Muscle layer of duodenum (tissue), 2 donors: ENCODE measurements around the gene PPP1R15A.
"Not testable (repeated sequence)": the region's sequence is repeated elsewhere in the genome, so short reads cannot be mapped to it uniquely, and the experiment has no call there.

Source experiments
- H3K27ac ChIP-seq: one replicate; pipeline ENCODE4 v1.7.0; 2013; ENCODE audit warnings: mild to moderate bottlenecking, low read length
- H3K27me3 ChIP-seq: one replicate; pipeline ENCODE4 v1.7.0; 2013; ENCODE audit warnings: low read depth, mild to moderate bottlenecking, control low read depth, low read length
- H3K36me3 ChIP-seq, 2 donors: one replicate each; pipeline ENCODE4 v1.7.0; 2013; ENCODE audit warnings: low read length in 2 of 2, control low read depth in 1 of 2, mild to moderate bottlenecking in 1 of 2; ENCODE audit not compliant: insufficient read depth in 2 of 2, control insufficient read depth in 1 of 2
- H3K4me1 ChIP-seq, 2 donors: one replicate each; pipeline ENCODE4 v1.7.0; 2013; ENCODE audit warnings: low read length in 2 of 2, mild to moderate bottlenecking in 2 of 2, control low read depth in 1 of 2, moderate library complexity in 1 of 2; ENCODE audit not compliant: insufficient read depth in 2 of 2, control insufficient read depth in 1 of 2
- H3K4me3 ChIP-seq, 2 donors: one replicate each; pipeline ENCODE4 v1.7.0; 2013; ENCODE audit warnings: low read length in 2 of 2, low read depth in 1 of 2, mild to moderate bottlenecking in 1 of 2
- H3K9me3 ChIP-seq, 2 donors: one replicate each; pipeline ENCODE4 v1.7.0; 2013; ENCODE audit warnings: low read length in 2 of 2, control low read depth in 1 of 2, mild to moderate bottlenecking in 1 of 2; ENCODE audit not compliant: control insufficient read depth in 1 of 2
- donor health status: healthy.

The PPP1R15A gene

DNA sequence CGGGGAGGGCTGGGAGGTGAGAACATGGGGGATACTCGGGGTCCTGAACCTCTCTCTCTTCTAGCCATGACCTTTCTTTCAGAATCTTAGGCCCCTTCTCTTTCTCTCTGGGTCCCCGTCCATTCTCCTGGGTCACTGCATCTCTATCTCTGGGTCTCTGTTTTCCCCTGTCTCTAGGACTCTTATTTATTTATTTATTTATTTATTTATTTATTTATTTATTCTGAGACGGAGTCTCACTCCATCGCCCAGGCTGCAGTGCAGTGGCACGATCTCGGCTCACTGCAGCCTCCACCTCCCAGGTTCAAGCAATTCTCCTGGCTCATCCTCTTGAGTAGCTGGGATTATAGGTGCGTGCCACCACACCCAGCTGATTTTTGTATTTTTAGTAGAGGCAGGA lies 47.0 kb downstream of the PPP1R15A start:
- H3K4me1 ChIP-seq, H3K27ac ChIP-seq, H3K4me3 ChIP-seq, H3K27me3 ChIP-seq, H3K9me3 ChIP-seq: not testable (repeated sequence)
- H3K36me3 ChIP-seq = peaks cover 16 to 62% of the 10 kb centered on the region in 2 donors

DNA sequence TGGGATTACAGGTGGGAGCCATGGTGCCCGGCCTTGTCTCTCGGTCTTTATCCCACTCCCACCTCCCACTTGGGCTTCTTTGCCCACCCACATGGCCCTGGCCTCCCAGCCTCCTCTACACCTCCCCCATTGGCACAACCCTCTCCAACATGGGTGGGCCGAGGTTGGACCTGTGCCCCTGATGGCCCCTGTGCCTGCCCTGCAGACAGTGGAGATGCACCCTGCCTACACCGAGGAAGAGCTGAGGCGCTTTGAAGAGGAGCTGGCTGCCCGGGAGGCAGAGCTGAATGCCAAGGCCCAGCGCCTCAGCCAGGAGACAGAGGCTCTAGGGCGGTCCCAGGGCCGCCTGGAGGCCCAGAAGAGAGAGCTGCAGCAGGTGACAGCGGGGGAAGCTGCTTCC lies 48.7 kb downstream of the PPP1R15A start:
- Histone ChIP-seq H3K27me3 (no peaks in the 10 kb centered on the region), H3K9me3 (no peaks in the 10 kb centered on the region), H3K36me3 (peaks cover 9 to 50% of the 10 kb centered on the region in 2 donors)

GRCh38 chr19:48921721-48922500 lies 49.7 kb downstream of the PPP1R15A start:
- H3K9me3 ChIP-seq = no peaks in the 10 kb centered on the region
- peaks cover 7 to 46% of the 10 kb centered on the region in 2 donors for H3K36me3 ChIP-seq
- H3K27me3 ChIP-seq = no peaks in the 10 kb centered on the region
- H3K4me3 ChIP-seq = no peak overlapping the region
- H3K4me1 ChIP-seq = no peaks in the 10 kb centered on the region
- H3K27ac ChIP-seq = no peak overlapping the region

More for the DNA sequence above, 48.7 kb downstream of the PPP1R15A start:
- Histone ChIP-seq H3K4me1 (no peaks in the 10 kb centered on the region), H3K4me3 (no peak overlapping the region), H3K27ac (no peak overlapping the region)

DNA sequence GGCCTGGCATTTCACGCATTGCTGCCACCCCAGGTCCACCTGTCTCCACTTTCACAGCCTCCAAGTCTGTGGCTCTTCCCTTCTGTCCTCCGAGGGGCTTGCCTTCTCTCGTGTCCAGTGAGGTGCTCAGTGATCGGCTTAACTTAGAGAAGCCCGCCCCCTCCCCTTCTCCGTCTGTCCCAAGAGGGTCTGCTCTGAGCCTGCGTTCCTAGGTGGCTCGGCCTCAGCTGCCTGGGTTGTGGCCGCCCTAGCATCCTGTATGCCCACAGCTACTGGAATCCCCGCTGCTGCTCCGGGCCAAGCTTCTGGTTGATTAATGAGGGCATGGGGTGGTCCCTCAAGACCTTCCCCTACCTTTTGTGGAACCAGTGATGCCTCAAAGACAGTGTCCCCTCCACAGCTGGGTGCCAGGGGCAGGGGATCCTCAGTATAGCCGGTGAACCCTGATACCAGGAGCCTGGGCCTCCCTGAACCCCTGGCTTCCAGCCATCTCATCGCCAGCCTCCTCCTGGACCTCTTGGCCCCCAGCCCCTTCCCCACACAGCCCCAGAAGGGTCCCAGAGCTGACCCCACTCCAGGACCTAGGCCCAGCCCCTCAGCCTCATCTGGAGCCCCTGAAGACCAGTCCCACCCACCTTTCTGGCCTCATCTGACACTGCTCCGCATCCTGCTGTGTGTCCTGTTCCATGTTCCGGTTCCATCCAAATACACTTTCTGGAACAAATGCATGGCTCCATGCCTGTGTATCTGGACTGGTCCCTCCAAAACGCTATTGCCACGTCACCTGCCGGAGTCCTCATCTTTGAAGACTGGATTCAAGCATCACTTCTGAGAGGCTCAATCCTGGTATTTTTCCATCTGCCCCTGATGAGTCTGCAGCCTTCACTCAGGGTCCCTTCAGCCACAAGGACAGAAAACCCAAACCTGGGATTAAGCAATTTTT lies 50.6 kb downstream of the PPP1R15A start:
- Histone ChIP-seq H3K4me1 (no peaks in the 10 kb centered on the region), H3K36me3 (peaks cover 6 to 45% of the 10 kb centered on the region in 2 donors), H3K9me3 (no peaks in the 10 kb centered on the region), H3K4me3 (no peak overlapping the region), H3K27ac (no peak overlapping the region), H3K27me3 (no peaks in the 10 kb centered on the region)

DNA sequence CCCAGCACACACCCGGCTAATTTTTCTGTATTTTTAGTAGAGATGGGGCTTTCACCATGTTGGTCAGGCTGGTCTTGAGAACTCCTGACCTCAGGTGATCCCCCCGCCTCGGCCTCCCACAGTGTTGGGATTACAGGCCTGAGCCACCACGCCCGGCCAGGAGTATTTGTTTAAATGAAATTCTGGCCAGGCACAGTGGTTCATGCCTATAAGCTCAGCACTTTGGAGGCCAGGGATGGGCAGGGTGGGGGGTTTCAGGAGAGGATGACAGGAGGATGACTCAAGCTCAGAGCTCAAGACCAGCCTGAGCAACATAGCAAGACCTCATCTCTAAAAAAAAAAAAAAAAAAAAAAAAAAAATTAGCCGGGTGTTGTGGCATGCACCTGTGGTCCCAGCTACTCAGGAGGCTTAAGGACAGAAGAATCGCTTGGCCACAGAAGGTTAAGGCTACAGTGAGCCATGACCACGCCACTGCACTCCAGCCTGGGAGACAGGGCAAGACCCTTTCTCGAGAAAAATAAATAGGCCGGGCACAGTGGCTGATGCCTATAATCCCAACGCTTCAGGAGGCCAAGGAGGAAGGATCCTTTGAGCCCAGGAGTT lies 53.1 kb downstream of the PPP1R15A start:
- Histone ChIP-seq H3K4me3 (no peak overlapping the region), H3K4me1 (no peaks in the 10 kb centered on the region), H3K9me3 (no peaks in the 10 kb centered on the region), H3K36me3 (peaks cover 0 to 28% of the 10 kb centered on the region in 2 donors), H3K27ac (no peak overlapping the region), H3K27me3 (no peaks in the 10 kb centered on the region)
